Measurements from ENCODE around the gene RAB11FIP2.

RAB11FIP2 gene

DNA sequence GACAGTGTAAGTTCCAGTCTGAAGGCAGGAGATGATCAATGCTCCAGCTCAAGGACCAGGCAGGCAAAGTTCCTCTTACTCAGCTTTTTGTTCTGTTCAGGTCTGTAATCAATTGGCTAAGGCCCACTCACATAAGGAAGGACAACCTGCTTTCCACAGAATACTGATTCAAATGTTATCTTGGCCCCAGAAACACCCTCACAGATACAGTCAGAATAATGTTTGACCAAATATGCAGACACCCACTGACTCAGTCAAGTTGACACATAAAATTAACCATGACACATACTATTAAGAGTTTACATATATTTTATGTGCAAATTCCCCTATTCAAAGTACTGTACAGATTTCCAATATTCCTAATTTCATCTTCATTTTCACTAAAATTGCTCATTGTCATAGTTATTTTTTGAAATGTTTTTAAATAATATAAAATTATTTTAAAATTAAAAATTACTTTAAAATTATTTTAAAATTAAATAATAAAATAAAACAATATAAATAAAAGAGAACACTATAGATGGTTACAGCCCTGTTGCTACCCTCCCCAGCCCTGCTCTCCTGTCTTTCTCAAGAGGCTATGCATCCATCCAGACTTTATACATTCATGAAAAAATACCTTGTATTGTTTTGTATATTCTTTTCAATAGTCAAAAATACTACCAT lies 59.4 kb downstream of the RAB11FIP2 start:
- FAIRE-seq = no peak
- DNase-seq (ENCODE audit: insufficient read length, low spot score) = no peak

DNA sequence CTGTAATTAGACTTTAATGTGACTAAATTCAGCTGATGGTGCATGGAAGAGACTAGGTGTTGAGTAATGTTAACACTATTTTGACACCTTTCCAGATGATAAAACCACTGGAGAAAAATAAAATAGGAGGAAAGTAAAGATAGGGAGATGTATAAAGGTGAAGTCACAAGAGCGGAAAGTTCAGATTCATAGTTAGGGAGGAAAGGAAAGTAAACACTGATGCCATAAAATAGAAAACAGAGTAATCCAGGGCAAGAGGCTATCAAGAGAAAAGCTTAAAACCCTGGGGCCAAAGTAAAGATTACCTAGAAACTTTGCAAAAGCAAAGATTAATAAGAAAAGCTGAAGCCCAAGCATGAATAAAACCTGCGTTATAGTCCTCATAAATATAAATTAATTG lies 62.8 kb downstream of the RAB11FIP2 start:
- DNase-seq (ENCODE audit: insufficient read length, low spot score) = no peak
- FAIRE-seq = no peak

DNA sequence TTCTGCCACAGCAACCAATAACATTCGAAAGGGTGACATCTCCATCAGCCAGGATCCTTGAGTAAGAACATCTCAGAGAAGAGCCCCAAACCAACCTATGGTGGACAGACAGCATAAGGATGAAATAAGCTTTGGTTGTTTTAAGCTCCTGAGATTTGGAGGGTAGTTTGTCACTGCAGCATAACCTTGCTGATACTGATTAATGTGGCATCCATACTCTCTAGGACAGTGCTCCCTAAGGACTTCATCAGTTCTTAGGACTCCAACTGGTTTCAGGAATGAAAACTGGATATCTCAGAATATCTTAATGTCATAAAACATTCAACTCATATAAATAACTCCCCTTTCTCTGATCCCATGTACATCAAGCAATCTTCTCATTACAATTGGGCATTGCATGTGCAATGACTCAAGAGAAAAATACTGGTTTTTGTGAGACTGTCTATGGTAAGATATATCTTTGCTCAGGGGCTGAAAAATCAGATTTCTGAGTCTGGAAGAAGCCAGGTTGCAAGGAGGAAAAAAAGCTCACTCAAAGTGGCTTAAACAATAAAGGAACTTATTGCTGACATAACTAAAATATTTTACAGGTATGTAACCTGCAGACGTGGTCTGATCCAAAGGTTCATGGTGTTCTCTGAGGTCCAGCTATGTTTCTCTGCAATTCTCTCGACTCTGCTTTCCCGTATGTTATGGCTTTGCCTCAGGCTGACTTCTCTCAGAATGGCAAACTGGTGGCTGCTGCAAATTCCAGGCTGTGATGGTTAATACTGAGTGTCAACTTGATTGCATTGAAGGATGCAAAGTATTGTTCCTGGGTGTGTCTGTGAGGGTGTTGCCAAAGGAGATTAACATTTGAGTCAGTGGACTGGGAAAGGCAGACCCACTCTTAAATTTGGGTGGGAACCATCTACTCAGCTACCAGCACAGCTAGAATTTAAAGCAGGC lies 65.7 kb downstream of the RAB11FIP2 start:
- DNase-seq (ENCODE audit: insufficient read length, low spot score) = no peak
- FAIRE-seq = no peak

DNA sequence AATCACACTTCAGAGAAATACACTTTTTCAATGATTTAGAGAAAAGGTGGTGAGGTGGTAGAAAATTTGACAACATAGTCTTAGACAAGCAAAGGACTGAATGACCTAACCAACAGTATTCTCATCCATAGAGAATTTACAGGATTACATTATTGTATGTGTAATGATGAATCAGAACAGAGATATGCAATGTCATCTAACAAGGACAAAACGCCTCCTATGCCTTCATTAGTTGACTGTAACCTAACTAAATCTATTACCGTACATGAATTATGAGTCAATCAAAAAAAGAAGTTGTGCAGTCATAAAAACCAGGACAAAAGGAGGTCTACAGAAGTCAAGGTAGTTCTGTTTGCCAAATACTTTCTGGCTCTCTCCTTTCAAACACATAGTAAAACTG lies 66.5 kb downstream of the RAB11FIP2 start:
- FAIRE-seq (no peak), DNase-seq (ENCODE audit: insufficient read length, low spot score) (peak; percentile 14)

DNA sequence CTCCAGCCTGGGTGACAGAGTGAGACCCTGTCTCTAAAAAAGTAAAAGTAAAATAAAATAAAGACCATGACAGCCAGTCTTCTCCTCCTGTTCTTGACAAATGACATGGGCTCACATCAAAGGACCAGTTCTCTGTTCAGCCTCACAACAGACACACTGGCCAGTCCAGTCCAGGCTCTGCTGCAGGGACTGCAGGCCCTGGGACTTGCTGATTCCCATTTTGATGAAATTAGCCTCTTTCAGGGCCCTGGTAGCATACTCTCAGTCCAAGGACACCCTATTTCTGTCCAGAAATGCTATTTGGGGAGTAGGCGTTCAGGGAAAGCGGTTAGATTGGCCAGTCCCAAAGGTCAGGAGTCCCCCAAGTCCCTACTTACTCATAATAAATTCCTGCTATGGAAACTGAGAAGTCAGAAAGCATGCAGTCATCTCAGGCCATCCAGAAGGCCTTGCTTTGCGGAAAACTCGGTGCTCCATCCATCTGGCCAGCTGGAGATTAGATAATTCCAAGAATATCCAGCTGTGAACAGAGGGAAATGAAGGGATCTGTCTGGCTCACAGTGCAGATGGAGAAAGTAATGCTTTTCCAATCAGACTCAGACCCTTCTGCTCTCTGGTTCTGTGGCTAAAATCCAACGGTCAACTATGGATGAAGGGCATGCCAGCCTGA lies 74.4 kb downstream of the RAB11FIP2 start:
- FAIRE-seq = no peak
- no peak for DNase-seq (ENCODE audit: insufficient read length, low spot score)

DNA sequence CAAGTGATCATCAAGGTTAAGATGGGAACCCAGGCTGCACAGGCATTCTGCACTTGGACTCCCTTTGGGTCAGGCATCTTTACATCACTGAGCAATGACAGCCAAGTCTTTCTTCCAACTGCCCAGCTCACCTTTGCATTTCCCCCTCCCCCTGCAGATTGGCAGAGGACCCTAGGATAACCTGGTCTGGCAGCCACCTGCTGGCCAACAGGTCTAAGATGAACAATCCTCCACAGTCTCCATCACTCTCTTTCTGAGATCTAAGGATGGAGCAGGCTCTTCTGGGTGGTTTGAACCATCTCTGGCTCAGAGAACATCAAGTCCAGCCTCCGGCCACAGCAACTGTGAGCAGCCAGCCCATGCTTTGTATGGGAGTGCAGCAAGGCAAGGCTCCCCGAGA lies 75.8 kb downstream of the RAB11FIP2 start:
- DNase-seq (ENCODE audit: insufficient read length, low spot score) (no peak), FAIRE-seq (no peak)

DNA sequence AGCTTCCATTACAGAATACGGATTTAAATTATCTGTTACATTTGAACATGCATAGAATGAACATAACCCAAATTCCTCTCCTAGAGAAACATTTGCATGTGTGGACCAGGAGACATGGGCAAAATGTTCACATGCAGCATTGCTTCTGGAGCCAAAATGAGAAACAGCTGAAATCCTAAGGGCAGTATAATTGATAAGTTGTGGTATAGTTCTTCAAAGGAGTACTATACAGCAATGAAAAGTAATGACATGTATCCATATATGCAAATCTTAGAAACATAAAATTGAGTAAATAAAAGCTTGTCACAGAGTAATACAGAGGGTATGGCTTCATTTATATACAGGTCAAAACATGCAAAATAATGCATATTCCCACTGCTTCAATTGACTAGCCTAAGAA lies 77.1 kb downstream of the RAB11FIP2 start:
- no peak for FAIRE-seq

DNA sequence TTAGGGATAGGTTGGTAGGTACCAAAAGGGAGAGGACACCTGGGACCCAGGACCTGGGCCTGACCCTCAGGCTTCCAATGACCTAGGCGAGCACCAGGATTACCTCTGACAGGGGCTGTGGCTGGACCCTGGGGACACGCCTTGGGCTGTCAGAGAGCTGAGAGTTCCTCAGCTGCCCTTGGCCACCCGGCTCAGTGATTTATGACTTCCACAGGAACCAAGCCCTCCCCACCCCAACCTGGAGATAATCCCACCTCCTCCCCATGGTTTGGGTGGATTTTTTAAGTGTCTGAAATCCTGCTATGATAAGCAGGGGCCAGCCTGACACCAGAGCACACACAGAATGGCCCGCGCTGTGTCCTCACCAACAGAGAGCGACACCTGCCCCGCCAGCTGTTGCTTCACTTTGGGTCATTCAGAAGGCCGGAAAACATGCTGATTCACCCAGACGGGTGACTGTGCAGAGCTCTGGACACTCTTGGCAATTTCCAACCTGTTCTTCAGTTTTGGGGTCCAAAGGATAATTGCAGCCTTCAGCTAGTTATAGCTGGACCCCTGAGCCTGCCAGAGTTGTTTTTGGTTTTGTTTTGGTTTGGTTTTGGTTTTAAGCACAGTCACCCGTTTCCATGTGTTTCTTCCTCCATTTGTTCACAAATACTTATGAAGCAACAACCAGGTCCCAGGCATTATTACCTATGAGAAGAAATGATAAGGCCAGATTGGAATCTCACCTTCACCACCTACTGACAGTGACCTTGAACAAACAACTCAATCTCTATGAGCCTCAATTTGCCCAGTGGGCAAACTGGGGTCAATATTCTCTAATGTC lies 78.2 kb downstream of the RAB11FIP2 start:
- FAIRE-seq (no peak), DNase-seq (ENCODE audit: insufficient read length, low spot score) (no peak)

More for the DNA sequence above, 77.1 kb downstream of the RAB11FIP2 start:
- DNase-seq (ENCODE audit: insufficient read length, low spot score) = no peak

DNA sequence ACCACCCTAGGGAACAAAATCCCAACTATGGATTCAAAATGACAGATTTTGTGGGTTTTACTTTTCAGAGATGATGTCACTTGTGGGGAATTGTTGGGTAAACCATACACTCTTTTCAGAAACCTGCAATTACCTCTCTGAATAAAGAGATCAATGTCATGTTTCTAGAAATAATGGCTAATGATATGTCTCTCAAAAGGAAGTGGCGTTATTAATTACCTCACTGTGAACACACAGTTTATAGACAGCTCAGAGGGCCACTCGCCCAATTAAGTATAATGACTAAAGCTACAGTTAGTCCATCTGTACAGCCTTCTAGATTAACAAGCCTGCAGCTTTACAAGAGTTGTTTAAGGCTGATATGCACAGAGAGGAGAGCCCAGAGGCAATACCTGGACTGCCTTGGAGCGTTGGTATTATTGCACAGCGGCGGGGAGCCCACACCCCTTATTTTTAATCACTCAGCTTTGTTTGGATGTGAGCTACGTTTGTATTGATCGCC lies 79.5 kb downstream of the RAB11FIP2 start:
- no peak for DNase-seq (ENCODE audit: insufficient read length, low spot score)
- no peak for FAIRE-seq

DNA sequence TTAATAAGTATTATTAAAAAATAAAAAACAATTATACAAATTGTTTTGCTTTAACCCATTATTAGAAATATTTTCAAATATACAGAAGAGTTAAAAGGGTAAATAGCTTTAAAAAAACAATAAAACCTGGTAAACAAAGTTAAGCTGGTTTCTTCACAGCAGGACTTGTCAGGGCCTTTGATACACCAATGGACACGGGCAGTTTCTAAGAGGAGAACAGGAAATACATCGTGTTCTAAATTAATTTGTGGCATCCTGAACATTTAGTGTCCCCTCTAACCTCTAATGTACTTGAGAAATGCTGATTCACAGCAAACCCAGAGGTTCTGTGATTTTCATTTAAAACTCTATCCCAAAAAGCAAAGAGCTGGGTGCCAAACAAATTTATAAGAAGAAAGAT lies 80.8 kb downstream of the RAB11FIP2 start:
- DNase-seq (ENCODE audit: insufficient read length, low spot score) (no peak), FAIRE-seq (no peak)

DNA sequence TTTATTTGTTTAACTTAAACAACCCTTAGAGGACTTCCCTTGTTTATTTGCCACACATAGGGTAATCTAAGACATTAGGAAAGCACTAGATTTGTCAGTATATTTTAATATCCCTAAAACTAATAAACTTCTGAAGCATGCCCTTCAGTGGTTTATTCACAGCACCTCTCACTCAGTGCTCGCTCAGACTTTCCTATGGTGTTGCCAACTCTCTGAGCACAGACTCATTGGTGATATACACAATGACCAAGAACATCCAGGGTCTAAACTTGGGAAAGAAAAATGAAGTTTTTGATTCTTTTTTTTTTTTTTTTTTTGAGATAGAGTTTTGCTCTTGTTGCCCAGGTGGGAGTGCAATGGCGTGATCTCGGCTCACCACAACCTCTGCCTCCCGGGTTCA lies 82.2 kb downstream of the RAB11FIP2 start:
- DNase-seq (ENCODE audit: insufficient read length, low spot score) (no peak), FAIRE-seq (no peak)

DNA sequence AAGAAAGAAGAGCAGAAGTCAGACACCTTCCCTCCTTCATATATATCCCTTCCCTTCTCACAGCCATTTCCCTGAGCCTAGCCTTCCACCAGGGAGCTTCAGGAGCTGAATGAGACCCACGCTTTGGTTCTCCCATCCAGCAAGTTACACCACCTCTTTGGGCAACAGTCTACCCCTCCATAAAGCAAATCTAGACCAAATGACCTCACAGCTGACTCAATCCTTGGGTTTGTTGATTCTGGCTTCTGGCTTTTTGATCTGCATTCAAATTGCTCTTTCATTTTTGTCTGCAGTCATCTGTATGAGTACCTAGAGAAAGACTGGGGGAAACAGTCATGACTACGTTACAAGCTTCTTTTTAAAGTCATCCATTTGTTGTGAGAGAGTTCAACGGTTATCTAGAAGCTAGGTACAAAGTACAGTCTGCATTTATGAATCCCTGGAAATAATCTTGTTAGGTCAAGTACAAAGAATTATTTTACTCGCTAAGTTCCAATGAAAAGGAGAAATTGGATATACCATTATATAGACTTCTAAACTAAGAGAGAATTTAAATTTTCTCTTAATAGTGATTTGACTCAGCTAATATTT lies 86.3 kb downstream of the RAB11FIP2 start:
- DNase-seq (ENCODE audit: insufficient read length, low spot score) (no peak), FAIRE-seq (no peak)

DNA sequence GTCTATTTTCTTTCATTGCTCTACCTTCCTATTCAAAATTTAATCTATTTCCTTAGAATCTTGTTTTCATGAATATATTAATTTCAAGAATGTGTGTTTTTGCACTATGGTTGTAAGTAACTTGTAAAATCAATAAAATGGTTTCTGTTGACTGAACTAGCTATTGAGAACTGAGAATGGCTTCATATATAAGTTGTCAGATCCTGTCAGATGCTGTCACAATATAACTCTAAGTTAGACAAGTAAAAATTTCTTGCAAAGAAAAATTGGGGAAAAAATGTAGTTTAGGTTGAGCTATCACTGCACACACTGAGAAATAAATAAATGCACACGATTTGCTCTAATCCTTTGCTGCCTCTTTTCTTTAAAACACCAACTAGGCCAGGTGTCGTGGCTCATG lies 89.8 kb downstream of the RAB11FIP2 start:
- FAIRE-seq (no peak), DNase-seq (ENCODE audit: insufficient read length, low spot score) (no peak)

DNA sequence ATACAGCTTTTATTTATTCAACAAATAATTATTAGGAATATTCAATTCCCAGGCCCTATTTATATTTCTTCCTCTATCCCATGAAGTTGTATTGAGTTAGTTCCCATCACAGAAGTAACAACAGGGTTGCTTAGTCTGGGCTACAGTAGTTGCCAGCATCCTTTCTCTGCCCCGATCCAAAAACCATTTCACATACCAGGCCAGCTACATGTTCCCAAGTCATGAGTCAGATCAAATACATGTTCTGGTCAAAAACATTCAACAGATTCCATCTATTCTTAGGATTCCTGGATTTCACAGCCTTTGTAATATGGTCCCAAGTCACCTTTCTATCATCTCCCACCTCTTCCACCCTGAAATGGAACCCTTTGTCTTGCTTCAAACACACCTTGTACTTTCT lies 91.6 kb downstream of the RAB11FIP2 start:
- FAIRE-seq (no peak), DNase-seq (ENCODE audit: insufficient read length, low spot score) (no peak)
